AML-193 (cell line): ENCODE results near the gene MAGI2.

Experiments
- DNase-seq, 2 experiments: peaks; one replicate each; lab custom pipeline; 2025; lab: John Stamatoyannopoulos, UW

Gene MAGI2

GRCh38 chr7:78139335-78139734, 1314.1 kb downstream of the MAGI2 start:
- DNase-seq: no peak

- DNase-seq: no peak
These were observed 1318.7 kb downstream of the MAGI2 start for GRCh38 chr7:78134774-78135173.

GRCh38 chr7:78134256-78134655, 1319.2 kb downstream of the MAGI2 start:
- DNase-seq: peak; percentile 11 to 14

- DNase-seq: no peak
These were observed 1322.8 kb downstream of the MAGI2 start for GRCh38 chr7:78130446-78131215.

- no peak for DNase-seq
These were observed 1323.6 kb downstream of the MAGI2 start for GRCh38 chr7:78129865-78130264.

GRCh38 chr7:78127009-78127408, 1326.5 kb downstream of the MAGI2 start:
- DNase-seq: no peak

GRCh38 chr7:78125884-78126283, 1327.6 kb downstream of the MAGI2 start:
- DNase-seq: no peak

- DNase-seq: no peak
These were observed 1329.3 kb downstream of the MAGI2 start for GRCh38 chr7:78124216-78124615.

GRCh38 chr7:78121888-78122287, 1331.6 kb downstream of the MAGI2 start:
- no peak for DNase-seq

GRCh38 chr7:78118470-78118869, 1335.0 kb downstream of the MAGI2 start:
- DNase-seq: no peak

- DNase-seq: no peak
These were observed 1337.6 kb downstream of the MAGI2 start for GRCh38 chr7:78115876-78116275.

GRCh38 chr7:78114993-78115392, 1338.5 kb downstream of the MAGI2 start:
- no peak for DNase-seq

GRCh38 chr7:78112488-78112887, 1341.0 kb downstream of the MAGI2 start:
- DNase-seq: no peak

GRCh38 chr7:78111386-78111785, 1342.1 kb downstream of the MAGI2 start:
- no peak for DNase-seq

- no peak for DNase-seq
These were observed 1350.0 kb downstream of the MAGI2 start for GRCh38 chr7:78103475-78103874.

- DNase-seq: no peak
These were observed 1352.4 kb downstream of the MAGI2 start for GRCh38 chr7:78101076-78101475.

GRCh38 chr7:78099715-78100394, 1353.6 kb downstream of the MAGI2 start:
- no peak for DNase-seq

- DNase-seq: no peak
These were observed 1357.9 kb downstream of the MAGI2 start for GRCh38 chr7:78095549-78095948.

- no peak for DNase-seq
These were observed 1361.1 kb downstream of the MAGI2 start for GRCh38 chr7:78092331-78092730.

- DNase-seq: no peak
These were observed 1362.9 kb downstream of the MAGI2 start for GRCh38 chr7:78090616-78091015.

GRCh38 chr7:78083476-78084120, 1369.9 kb downstream of the MAGI2 start:
- no peak for DNase-seq

- no peak for DNase-seq
These were observed 1370.9 kb downstream of the MAGI2 start for GRCh38 chr7:78082556-78082955.

- DNase-seq: no peak
These were observed 1371.6 kb downstream of the MAGI2 start for GRCh38 chr7:78081888-78082287.
